GM12801 (cell line): ENCODE data around the gene PLCB1.

Source experiments
- CTCF ChIP-seq: IDR thresholded peaks from one replicate; pipeline ENCODE4 v1.5.1; 2011; ENCODE audit warnings: control low read depth; ENCODE audit not compliant: insufficient read length; ENCODE audit errors: extremely low read depth

The PLCB1 gene

GRCh38 chr20:8834851-8835250, 702.8 kb downstream of the PLCB1 start:
- no peak for TF ChIP-seq CTCF

- no peak for TF ChIP-seq CTCF
Measured at GRCh38 chr20:8837396-8837795, 705.3 kb downstream of the PLCB1 start.

GRCh38 chr20:8842525-8842924, 710.5 kb downstream of the PLCB1 start:
- TF ChIP-seq CTCF = no peak

GRCh38 chr20:8844179-8844578, 712.1 kb downstream of the PLCB1 start:
- TF ChIP-seq CTCF = no peak

- TF ChIP-seq CTCF = no peak
Measured at GRCh38 chr20:8849990-8850389, 717.9 kb downstream of the PLCB1 start.

GRCh38 chr20:8851446-8851845, 719.4 kb downstream of the PLCB1 start:
- no peak for TF ChIP-seq CTCF

GRCh38 chr20:8853805-8854338, 721.8 kb downstream of the PLCB1 start:
- no peak for TF ChIP-seq CTCF

GRCh38 chr20:8854571-8854970, 722.5 kb downstream of the PLCB1 start:
- TF ChIP-seq CTCF = no peak
